ENCODE results near the gene SPNS1.
"Not testable (repeated sequence)": the region's sequence is repeated elsewhere in the genome, so short reads cannot be mapped to it uniquely, and the experiment has no call there.

SPNS1 gene

GRCh38 chr16:28935924-28936783, 38.4 kb upstream of the SPNS1 start:
- no peak overlapping the region for H3K9ac ChIP-seq (ENCODE audit: low read length)
- no peaks in the 10 kb centered on the region for H3K27me3 ChIP-seq (ENCODE audit: control insufficient read depth in 1 of 2, insufficient read depth in 2 of 2, low read length in 2 of 2)
- no peaks in the 10 kb centered on the region for H3K36me3 ChIP-seq (ENCODE audit: insufficient read depth, low read length)
- no peaks in the 10 kb centered on the region for H3K4me1 ChIP-seq (ENCODE audit: insufficient read depth, low read length)
- no peak overlapping the region for H3K27ac ChIP-seq (ENCODE audit: low read depth, low read length)
- peak overlapping the region in 1 of 2 donors; percentile 41 for H3K4me3 ChIP-seq (ENCODE audit: low read depth in 1 of 2, low read length in 2 of 2)
- no peaks in the 10 kb centered on the region for H3K9me3 ChIP-seq (ENCODE audit: low read length)

- no peaks in the 10 kb centered on the region for H3K27me3 ChIP-seq (ENCODE audit: control insufficient read depth in 1 of 2, insufficient read depth in 2 of 2, low read length in 2 of 2)
- no peaks in the 10 kb centered on the region for H3K36me3 ChIP-seq (ENCODE audit: insufficient read depth, low read length)
- no peak overlapping the region for H3K27ac ChIP-seq (ENCODE audit: low read depth, low read length)
- no peaks in the 10 kb centered on the region for H3K9me3 ChIP-seq (ENCODE audit: low read length)
- H3K4me1 ChIP-seq (ENCODE audit: insufficient read depth, low read length), result no peaks in the 10 kb centered on the region
- H3K9ac ChIP-seq (ENCODE audit: low read length), result no peak overlapping the region
- no peak overlapping the region for H3K4me3 ChIP-seq (ENCODE audit: low read depth in 1 of 2, low read length in 2 of 2)
These were observed 37.8 kb upstream of the SPNS1 start for GRCh38 chr16:28936784-28937155.

GRCh38 chr16:28937222-28937876, 37.2 kb upstream of the SPNS1 start:
- Histone ChIP-seq H3K36me3 (ENCODE audit: insufficient read depth, low read length) (no peaks in the 10 kb centered on the region), H3K9ac (ENCODE audit: low read length) (no peak overlapping the region), H3K4me3 (ENCODE audit: low read depth in 1 of 2, low read length in 2 of 2) (no peak overlapping the region), H3K4me1 (ENCODE audit: insufficient read depth, low read length) (no peaks in the 10 kb centered on the region), H3K27ac (ENCODE audit: low read depth, low read length) (no peak overlapping the region), H3K9me3 (ENCODE audit: low read length) (no peaks in the 10 kb centered on the region), H3K27me3 (ENCODE audit: control insufficient read depth in 1 of 2, insufficient read depth in 2 of 2, low read length in 2 of 2) (no peaks in the 10 kb centered on the region)

GRCh38 chr16:28938721-28939120, 35.9 kb upstream of the SPNS1 start:
- H3K27ac ChIP-seq (ENCODE audit: low read depth, low read length), result no peak overlapping the region
- H3K36me3 ChIP-seq (ENCODE audit: insufficient read depth, low read length), result no peaks in the 10 kb centered on the region
- no peak overlapping the region for H3K4me3 ChIP-seq (ENCODE audit: low read depth in 1 of 2, low read length in 2 of 2)
- no peaks in the 10 kb centered on the region for H3K9me3 ChIP-seq (ENCODE audit: low read length)
- H3K27me3 ChIP-seq (ENCODE audit: control insufficient read depth in 1 of 2, insufficient read depth in 2 of 2, low read length in 2 of 2), result no peaks in the 10 kb centered on the region
- no peaks in the 10 kb centered on the region for H3K4me1 ChIP-seq (ENCODE audit: insufficient read depth, low read length)
- no peak overlapping the region for H3K9ac ChIP-seq (ENCODE audit: low read length)

GRCh38 chr16:28939825-28940224, 34.8 kb upstream of the SPNS1 start:
- not testable (repeated sequence) for H3K9ac ChIP-seq (ENCODE audit: low read length); H3K4me3 ChIP-seq (ENCODE audit: low read depth in 1 of 2, low read length in 2 of 2); H3K9me3 ChIP-seq (ENCODE audit: low read length); H3K27me3 ChIP-seq (ENCODE audit: control insufficient read depth in 1 of 2, insufficient read depth in 2 of 2, low read length in 2 of 2); H3K27ac ChIP-seq (ENCODE audit: low read depth, low read length); H3K4me1 ChIP-seq (ENCODE audit: insufficient read depth, low read length); H3K36me3 ChIP-seq (ENCODE audit: insufficient read depth, low read length)

GRCh38 chr16:28943281-28943680, 31.3 kb upstream of the SPNS1 start:
- H3K9ac ChIP-seq (ENCODE audit: low read length), result no peak overlapping the region
- H3K27me3 ChIP-seq (ENCODE audit: control insufficient read depth in 1 of 2, insufficient read depth in 2 of 2, low read length in 2 of 2), result no peaks in the 10 kb centered on the region
- no peak overlapping the region for H3K4me3 ChIP-seq (ENCODE audit: low read depth in 1 of 2, low read length in 2 of 2)
- H3K4me1 ChIP-seq (ENCODE audit: insufficient read depth, low read length), result peaks cover 9% of the 10 kb centered on the region
- H3K27ac ChIP-seq (ENCODE audit: low read depth, low read length), result no peak overlapping the region
- H3K9me3 ChIP-seq (ENCODE audit: low read length), result no peaks in the 10 kb centered on the region
- H3K36me3 ChIP-seq (ENCODE audit: insufficient read depth, low read length), result no peaks in the 10 kb centered on the region

GRCh38 chr16:28946681-28947080, 27.9 kb upstream of the SPNS1 start:
- Histone ChIP-seq H3K4me1 (ENCODE audit: insufficient read depth, low read length) (peaks cover 11% of the 10 kb centered on the region), H3K36me3 (ENCODE audit: insufficient read depth, low read length) (no peaks in the 10 kb centered on the region), H3K27me3 (ENCODE audit: control insufficient read depth in 1 of 2, insufficient read depth in 2 of 2, low read length in 2 of 2) (no peaks in the 10 kb centered on the region), H3K9ac (ENCODE audit: low read length) (no peak overlapping the region), H3K9me3 (ENCODE audit: low read length) (no peaks in the 10 kb centered on the region), H3K27ac (ENCODE audit: low read depth, low read length) (no peak overlapping the region), H3K4me3 (ENCODE audit: low read depth in 1 of 2, low read length in 2 of 2) (no peak overlapping the region)

- Histone ChIP-seq H3K4me1 (ENCODE audit: insufficient read depth, low read length) (peaks cover 11% of the 10 kb centered on the region), H3K27me3 (ENCODE audit: control insufficient read depth in 1 of 2, insufficient read depth in 2 of 2, low read length in 2 of 2) (no peaks in the 10 kb centered on the region), H3K9ac (ENCODE audit: low read length) (no peak within 1 kb of the TSS), H3K36me3 (ENCODE audit: insufficient read depth, low read length) (peaks cover 26% of the 10 kb centered on the region), H3K27ac (ENCODE audit: low read depth, low read length) (peak within 1 kb of the TSS; percentile 73), H3K9me3 (ENCODE audit: low read length) (no peaks in the 10 kb centered on the region), H3K4me3 (ENCODE audit: low read depth in 1 of 2, low read length in 2 of 2) (peak within 1 kb of the TSS; percentile 51 to 66)
These were observed 23.7 kb upstream of the SPNS1 start, which contains the start of gene NFATC2IP for GRCh38 chr16:28950648-28951409. Gene NFATC2IP, plus strand, starts transcription at chr16:28950937. Its CDS starts 75 bp downstream, at chr16:28951012.

- peak overlapping the region; percentile 51 to 66 for H3K4me3 ChIP-seq (ENCODE audit: low read depth in 1 of 2, low read length in 2 of 2)
- no peaks in the 10 kb centered on the region for H3K27me3 ChIP-seq (ENCODE audit: control insufficient read depth in 1 of 2, insufficient read depth in 2 of 2, low read length in 2 of 2)
- H3K9me3 ChIP-seq (ENCODE audit: low read length), result no peaks in the 10 kb centered on the region
- H3K4me1 ChIP-seq (ENCODE audit: insufficient read depth, low read length), result peaks cover 10% of the 10 kb centered on the region
- no peak overlapping the region for H3K9ac ChIP-seq (ENCODE audit: low read length)
- H3K36me3 ChIP-seq (ENCODE audit: insufficient read depth, low read length), result peaks cover 32% of the 10 kb centered on the region
- H3K27ac ChIP-seq (ENCODE audit: low read depth, low read length), result peak overlapping the region; percentile 72
These were observed 23.1 kb upstream of the SPNS1 start for GRCh38 chr16:28951410-28951943.

- Histone ChIP-seq H3K36me3 (ENCODE audit: insufficient read depth, low read length) (peaks cover 56% of the 10 kb centered on the region), H3K27me3 (ENCODE audit: control insufficient read depth in 1 of 2, insufficient read depth in 2 of 2, low read length in 2 of 2) (no peaks in the 10 kb centered on the region), H3K4me3 (ENCODE audit: low read depth in 1 of 2, low read length in 2 of 2) (no peak overlapping the region)
These were observed 16.4 kb upstream of the SPNS1 start for GRCh38 chr16:28958216-28958615.

GRCh38 chr16:28958836-28959235, 15.7 kb upstream of the SPNS1 start:
- Histone ChIP-seq H3K27ac (ENCODE audit: low read depth, low read length) (no peak overlapping the region), H3K4me1 (ENCODE audit: insufficient read depth, low read length) (no peaks in the 10 kb centered on the region), H3K4me3 (ENCODE audit: low read depth in 1 of 2, low read length in 2 of 2) (no peak overlapping the region), H3K27me3 (ENCODE audit: control insufficient read depth in 1 of 2, insufficient read depth in 2 of 2, low read length in 2 of 2) (no peaks in the 10 kb centered on the region), H3K9me3 (ENCODE audit: low read length) (no peaks in the 10 kb centered on the region), H3K36me3 (ENCODE audit: insufficient read depth, low read length) (peaks cover 54% of the 10 kb centered on the region), H3K9ac (ENCODE audit: low read length) (no peak overlapping the region)

More at GRCh38 chr16:28958216-28958615, 16.4 kb upstream of the SPNS1 start:
- H3K27ac ChIP-seq (ENCODE audit: low read depth, low read length), result no peak overlapping the region
- H3K4me1 ChIP-seq (ENCODE audit: insufficient read depth, low read length), result no peaks in the 10 kb centered on the region
- no peak overlapping the region for H3K9ac ChIP-seq (ENCODE audit: low read length)
- no peaks in the 10 kb centered on the region for H3K9me3 ChIP-seq (ENCODE audit: low read length)
